GM18498 (cell line): ENCODE data around the gene AGPAT1.
"Not testable (repeated sequence)": the region's sequence is repeated elsewhere in the genome, so short reads cannot be mapped to it uniquely, and the experiment has no call there.

Experiments used
- ATAC-seq: cut with Tn5 transposase; IDR thresholded peaks from one replicate; pipeline ENCODE4 v1.9.1; 2021; ENCODE audit warnings: mild to moderate bottlenecking, moderate library complexity; ENCODE audit not compliant: unreplicated experiment

Gene AGPAT1

DNA sequence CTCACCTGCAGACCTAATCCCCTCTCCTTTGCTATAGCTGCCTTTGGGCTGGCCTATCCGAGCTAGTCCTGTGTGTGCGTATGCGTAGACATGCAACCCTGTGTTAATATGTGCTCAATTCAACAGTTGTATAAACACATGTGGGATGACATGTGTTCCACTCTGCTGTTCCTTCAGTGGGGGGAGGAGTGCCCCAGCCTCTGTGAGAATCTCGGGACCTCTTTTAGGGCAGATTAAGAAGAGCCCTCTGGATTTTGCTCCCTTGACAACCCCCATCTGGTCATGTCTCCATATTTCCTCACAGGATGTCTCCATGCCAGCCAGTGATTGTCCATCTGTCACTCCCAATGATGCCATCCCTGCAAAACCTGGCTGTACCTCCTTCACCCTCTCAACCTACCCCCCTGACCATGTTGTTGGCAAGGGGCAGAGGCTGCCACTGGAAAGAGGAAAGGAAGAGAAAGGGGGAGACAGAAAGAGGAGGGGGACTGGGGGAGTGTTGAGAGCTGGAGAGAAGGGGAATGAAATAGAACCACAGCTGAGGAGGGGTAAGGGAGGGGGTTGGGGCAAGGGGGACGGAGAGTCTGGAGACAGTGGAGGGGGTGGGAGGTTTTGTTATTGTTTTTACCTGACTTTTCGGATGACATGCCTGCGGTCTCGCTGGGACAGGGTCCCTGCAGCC lies 24.6 kb downstream of the AGPAT1 start:
- no peak for ATAC-seq

DNA sequence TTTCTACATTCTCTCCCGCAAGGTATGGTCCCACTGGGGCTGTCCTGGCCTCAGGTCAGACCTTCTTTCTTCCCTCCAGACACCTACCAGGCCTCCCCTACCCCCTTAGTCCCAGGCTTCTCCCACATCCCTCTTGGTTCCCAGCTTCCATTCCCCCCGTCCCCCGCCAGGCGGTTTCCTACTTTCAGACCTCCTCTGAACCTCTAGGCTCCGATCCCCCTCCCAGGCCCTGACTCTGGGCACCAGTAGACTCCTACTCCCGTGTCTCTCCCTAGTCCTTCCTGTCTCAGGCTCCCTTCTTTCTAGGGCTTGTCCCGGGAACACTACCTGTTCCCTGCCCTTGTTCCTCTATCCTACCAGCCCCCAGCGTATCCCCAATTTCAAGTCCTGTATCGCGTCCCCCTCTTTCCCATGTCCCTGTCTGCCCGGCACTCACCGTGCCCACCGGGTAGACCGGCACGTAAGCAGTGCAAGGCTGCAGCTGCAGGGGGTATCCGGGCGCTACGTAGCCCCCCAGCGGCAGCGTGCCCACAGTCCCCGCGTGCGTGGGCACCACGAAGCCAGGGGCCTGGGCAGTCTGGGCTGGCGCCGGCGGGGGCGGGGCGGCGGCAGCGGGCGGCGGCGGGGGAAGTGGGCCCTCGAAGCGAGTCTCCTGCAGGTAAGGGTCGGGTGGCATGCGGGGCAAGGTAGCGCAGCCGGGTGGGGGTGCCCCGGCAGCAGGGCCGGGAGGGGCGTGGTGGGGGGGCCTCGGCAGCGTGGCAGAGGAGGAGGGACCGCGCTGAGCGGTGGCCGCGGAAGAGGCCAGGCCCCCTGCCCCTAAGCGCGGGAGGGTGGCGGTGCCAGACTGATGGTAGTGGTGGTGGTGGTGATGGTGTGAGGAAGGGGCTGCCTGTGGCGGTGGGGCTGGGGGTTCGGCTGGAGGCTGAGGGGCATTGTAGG lies 25.7 kb downstream of the AGPAT1 start:
- no peak for ATAC-seq

DNA sequence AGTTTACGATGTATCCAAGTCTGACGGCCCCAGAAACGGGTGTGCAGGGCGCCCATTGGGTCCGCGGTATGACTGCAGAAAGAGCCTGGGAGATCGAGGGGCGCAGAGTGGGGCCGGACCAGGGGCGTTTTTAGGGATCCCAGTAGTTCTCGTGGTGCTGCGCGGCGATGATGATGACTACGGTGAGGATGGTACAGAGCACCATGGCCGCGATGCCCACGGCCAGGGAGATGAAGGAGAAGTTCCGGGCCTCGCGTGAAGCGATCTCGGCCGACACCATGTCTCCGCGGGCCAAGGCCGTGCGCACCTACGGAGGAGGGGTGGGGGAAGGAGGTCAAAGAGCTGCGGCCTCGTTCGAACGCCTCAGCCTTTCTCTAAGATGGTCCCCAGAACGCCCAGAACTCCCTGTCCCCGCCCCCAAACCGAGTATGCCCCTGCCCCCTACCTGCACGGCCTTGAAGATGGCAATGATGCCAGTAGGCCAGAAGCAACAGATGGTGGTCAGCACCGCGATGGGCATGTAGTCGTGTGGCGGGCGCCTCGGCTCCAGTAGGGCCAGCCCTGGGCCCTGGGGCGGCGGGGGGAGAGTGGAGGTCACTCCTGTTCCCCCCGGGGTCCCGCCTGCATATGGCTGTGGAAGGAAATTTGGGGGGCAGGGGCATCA lies 26.7 kb downstream of the AGPAT1 start:
- ATAC-seq, result no peak

DNA sequence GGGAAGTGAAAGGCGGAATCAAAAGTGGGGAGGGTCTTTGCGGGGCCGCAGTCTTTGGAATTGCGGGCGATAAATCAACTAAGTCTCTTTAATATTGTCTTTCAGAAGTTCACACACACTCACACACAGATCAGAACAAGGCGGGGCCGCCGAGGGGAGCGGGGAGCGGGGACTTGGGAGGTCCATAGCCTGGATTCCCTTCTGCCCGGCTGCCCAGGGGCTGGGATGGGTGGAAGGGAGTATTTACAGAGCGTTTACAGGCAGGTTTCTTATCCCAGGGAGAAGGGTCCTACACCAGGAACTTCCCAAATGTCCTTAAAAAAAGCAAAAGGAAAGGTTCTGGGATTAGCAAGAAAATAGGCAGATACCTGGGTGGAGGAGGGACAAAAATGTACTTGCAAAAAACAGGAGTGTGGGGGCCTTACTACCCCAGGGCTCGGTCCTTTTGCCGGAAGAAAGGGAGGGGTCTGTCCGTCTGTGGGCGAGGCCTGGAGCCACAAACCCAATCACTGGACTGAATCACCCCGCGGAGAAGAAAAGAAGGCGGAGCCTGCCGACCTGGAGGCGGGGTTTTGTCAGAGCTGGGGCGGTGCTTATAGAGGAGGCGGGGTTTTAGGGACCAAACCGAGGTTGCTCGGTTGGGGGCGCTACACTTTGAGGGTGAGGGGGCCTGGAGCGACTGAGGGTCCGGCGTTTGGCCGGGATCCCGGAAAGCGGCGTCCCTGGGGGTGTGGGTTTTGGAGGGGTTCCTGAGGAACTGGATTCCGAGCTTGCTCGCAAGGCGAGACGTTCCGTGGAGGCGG lies 27.4 kb downstream of the AGPAT1 start:
- no peak for ATAC-seq

DNA sequence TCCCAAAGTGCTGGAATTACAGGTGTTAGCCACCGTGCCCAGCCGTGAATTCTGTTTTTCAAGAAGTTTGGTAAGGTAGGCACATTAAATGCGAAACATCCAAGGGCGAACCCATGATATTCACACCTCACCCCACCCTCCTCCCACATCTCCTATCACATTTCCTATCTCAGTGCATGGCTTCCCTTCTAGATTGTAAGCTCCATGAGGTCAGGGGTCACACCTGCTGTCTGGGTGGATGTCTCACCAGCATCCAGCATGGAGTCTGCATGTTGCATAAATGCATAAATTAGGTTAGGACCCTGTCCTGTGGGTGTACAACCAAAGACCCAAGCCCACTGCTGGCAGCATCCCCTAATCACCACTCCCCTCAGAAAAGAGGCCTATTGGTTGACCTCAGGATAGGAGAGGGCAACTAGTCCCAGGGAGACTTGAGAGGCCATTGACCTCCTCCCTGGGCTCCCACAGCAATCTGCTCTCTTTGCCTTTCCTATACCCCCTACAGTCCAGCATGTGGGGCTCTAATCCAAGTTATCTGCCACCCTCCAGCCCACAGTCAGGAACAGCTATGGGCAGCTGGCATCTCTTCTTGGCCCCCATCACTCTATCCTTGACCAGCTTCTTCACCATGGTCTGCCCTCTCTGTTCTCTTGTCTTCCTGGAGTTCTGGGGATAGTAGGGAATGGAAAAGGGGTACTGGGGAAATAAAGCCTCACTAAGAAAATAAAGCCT lies 28.3 kb downstream of the AGPAT1 start:
- ATAC-seq, result no peak

DNA sequence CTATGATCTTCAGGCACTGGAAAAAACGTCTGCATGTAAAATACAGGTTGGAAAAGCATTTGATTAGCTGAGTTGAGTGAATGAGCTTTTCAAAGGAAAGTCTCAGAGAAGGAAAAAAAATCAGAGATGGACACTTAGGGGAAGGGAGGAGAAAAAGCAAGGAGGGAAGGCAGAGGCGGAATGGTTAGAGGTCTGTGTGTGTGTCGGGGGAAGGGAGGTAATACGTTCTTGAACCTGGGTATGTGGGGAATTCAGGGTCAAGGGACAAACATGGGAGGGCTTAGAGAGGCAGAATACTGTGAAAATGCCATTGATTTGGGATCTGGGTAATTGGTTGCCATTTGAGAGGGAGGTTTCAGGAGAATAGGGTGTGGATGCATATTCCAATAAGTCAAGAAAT lies 29.2 kb downstream of the AGPAT1 start:
- no peak for ATAC-seq

- no peak for ATAC-seq
Measured at GRCh38 chr6:32146287-32146686, 29.6 kb downstream of the AGPAT1 start.

- ATAC-seq, result not testable (repeated sequence)
Measured at GRCh38 chr6:32144238-32144637, 31.6 kb downstream of the AGPAT1 start.

- ATAC-seq, result no peak
Measured at GRCh38 chr6:32140420-32141046, 35.4 kb downstream of the AGPAT1 start.

- ATAC-seq, result no peak
Measured at GRCh38 chr6:32139590-32139989, 36.3 kb downstream of the AGPAT1 start.

GRCh38 chr6:32137454-32137853 lies 38.4 kb downstream of the AGPAT1 start:
- ATAC-seq, result no peak

- no peak for ATAC-seq
Measured at GRCh38 chr6:32133786-32134185, 42.1 kb downstream of the AGPAT1 start.

DNA sequence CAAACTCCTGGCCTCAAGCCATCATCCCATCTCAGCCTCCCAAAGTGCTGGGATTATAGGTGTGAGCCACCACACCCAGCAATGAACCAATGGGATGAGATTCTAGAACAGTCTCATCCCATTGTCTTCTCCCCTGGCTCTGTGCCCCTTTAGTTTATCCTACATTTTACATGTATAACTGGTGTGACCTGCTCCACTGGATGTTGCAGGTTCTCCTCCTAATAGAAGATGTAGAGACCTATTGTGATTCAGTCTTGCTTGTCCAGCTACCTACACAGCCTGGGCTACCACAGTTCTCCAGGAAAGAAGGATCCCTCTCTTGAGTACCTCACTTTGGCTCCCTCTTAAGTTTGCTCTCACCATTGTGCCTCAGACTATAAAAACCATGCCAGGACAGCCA lies 43.8 kb downstream of the AGPAT1 start:
- no peak for ATAC-seq

- no peak for ATAC-seq
Measured at GRCh38 chr6:32131439-32131948, 44.4 kb downstream of the AGPAT1 start.

GRCh38 chr6:32129297-32130088 lies 46.4 kb downstream of the AGPAT1 start:
- ATAC-seq, result no peak

- ATAC-seq, result no peak
Measured at GRCh38 chr6:32128751-32129296, 47.1 kb downstream of the AGPAT1 start.

GRCh38 chr6:32127717-32128592 lies 47.9 kb downstream of the AGPAT1 start, which contains the start of gene ATF6B:
ATF6B (minus strand) TSS chr6:32128246; CDS start chr6:32128207, 39 bp downstream.
- peak; percentile 89 for ATAC-seq
